Measurements from ENCODE around the gene RFX7.
A peak's percentile ranks its signal among the peaks of the same experiment; 100 is the strongest.

The RFX7 gene

GRCh38 chr15:56232058-56232457, 11.6 kb downstream of the RFX7 start:
- no peak for DNase-seq (ENCODE audit: low read depth)
- TF ChIP-seq, protein P1, sequence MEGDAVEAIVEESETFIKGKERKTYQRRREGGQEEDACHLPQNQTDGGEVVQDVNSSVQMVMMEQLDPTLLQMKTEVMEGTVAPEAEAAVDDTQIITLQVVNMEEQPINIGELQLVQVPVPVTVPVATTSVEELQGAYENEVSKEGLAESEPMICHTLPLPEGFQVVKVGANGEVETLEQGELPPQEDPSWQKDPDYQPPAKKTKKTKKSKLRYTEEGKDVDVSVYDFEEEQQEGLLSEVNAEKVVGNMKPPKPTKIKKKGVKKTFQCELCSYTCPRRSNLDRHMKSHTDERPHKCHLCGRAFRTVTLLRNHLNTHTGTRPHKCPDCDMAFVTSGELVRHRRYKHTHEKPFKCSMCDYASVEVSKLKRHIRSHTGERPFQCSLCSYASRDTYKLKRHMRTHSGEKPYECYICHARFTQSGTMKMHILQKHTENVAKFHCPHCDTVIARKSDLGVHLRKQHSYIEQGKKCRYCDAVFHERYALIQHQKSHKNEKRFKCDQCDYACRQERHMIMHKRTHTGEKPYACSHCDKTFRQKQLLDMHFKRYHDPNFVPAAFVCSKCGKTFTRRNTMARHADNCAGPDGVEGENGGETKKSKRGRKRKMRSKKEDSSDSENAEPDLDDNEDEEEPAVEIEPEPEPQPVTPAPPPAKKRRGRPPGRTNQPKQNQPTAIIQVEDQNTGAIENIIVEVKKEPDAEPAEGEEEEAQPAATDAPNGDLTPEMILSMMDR (IDR thresholded peaks at IDR 0.05; ENCODE audit: control insufficient read depth, extremely low read depth, insufficient read depth) = no peak
- H3K4me3 ChIP-seq (ENCODE audit: low read depth, low read length) = no peak overlapping the region

- TF ChIP-seq, protein P1 (IDR thresholded peaks at IDR 0.05; ENCODE audit: control insufficient read depth, extremely low read depth, insufficient read depth) = no peak
- DNase-seq (ENCODE audit: low read depth) = no peak
- no peak overlapping the region for H3K4me3 ChIP-seq (ENCODE audit: low read depth, low read length)
These were observed 14.8 kb downstream of the RFX7 start for GRCh38 chr15:56228854-56229253.

- no peak for DNase-seq (ENCODE audit: low read depth)
- TF ChIP-seq, protein P1 (IDR thresholded peaks at IDR 0.05; ENCODE audit: control insufficient read depth, extremely low read depth, insufficient read depth) = no peak
- H3K4me3 ChIP-seq (ENCODE audit: low read depth, low read length) = no peak overlapping the region
These were observed 15.3 kb downstream of the RFX7 start for GRCh38 chr15:56228352-56228751.

GRCh38 chr15:56227780-56228179, 15.9 kb downstream of the RFX7 start:
- no peak for DNase-seq (ENCODE audit: low read depth)
- TF ChIP-seq, protein P1 (IDR thresholded peaks at IDR 0.05; ENCODE audit: control insufficient read depth, extremely low read depth, insufficient read depth) = no peak
- H3K4me3 ChIP-seq (ENCODE audit: low read depth, low read length) = no peak overlapping the region

GRCh38 chr15:56227306-56227705, 16.4 kb downstream of the RFX7 start:
- TF ChIP-seq, protein P1 (IDR thresholded peaks at IDR 0.05; ENCODE audit: control insufficient read depth, extremely low read depth, insufficient read depth) = no peak
- no peak for DNase-seq (ENCODE audit: low read depth)
- H3K4me3 ChIP-seq (ENCODE audit: low read depth, low read length) = no peak overlapping the region

- peak overlapping the region; percentile 15; the same call in 1 of the 2 replicates for H3K4me3 ChIP-seq (ENCODE audit: low read depth, low read length)
- TF ChIP-seq, protein P1 (IDR thresholded peaks at IDR 0.05; ENCODE audit: control insufficient read depth, extremely low read depth, insufficient read depth) = no peak
These were observed 18.2 kb downstream of the RFX7 start for GRCh38 chr15:56225520-56225919.

DNA sequence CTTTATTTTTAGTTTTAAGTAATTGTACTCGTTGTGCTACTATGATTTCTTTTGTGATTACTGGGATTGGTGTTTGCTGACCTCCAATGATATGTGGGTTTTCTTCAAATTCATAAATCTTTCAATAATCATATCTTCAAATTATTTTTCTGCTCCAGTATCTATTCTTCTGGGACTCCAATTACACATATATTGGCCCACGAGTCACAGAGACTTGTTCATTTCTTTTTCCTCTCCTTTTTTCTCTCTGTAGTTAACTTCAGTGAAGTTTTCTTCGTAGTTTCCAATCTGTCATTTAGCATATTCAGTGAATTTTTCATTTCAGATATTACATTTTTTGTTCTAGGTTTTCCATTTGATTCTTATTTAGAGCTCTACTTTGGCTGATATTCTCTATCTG, 21.4 kb downstream of the RFX7 start:
- no peak overlapping the region for H3K4me3 ChIP-seq (ENCODE audit: low read depth, low read length)
- no peak for DNase-seq (ENCODE audit: low read depth)
- TF ChIP-seq, protein P1 (IDR thresholded peaks at IDR 0.05; ENCODE audit: control insufficient read depth, extremely low read depth, insufficient read depth) = no peak

More at GRCh38 chr15:56225520-56225919, 18.2 kb downstream of the RFX7 start:
- DNase-seq (ENCODE audit: low read depth) = peak; percentile 61

Measured in LNCaP clone FGC (cell line).